Measurements from ENCODE around the gene KIF2A. TPM values are rescaled to one million over a fixed set of nuclear protein-coding genes. Genes with fewer than 3 reads are reported as not detected.

Gene KIF2A
- polyA plus RNA-seq, 1 donor (not counting 4 experiments of a cell fraction or from before 2014, with no cell fraction given), result 34.8 TPM

DNA sequence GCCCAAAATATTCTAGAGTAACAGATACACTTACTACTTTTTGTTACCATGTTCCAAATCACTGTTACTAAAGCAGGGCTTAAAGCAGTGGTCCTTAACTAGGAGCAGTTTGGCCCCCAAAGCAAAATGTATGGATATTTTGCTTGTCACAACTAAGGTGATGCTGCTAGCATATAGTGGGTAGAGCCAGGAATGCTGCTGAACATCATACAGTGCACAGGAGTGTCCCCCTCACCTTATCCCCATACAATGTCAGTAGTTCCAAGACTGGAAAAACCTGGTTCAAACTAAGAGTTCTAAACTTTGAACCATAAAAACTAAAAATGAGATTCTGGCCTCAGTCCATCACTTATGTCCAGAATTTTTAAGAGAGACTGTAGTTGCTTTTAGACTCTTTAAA is 69.6 kb downstream of the KIF2A start:
- TF ChIP-seq CTCF (optimal IDR thresholded peaks at IDR 0.05 in 1 of 3, IDR thresholded peaks at IDR 0.05 in 1 of 3, conservative IDR thresholded peaks at IDR 0.05 in 1 of 3; ENCODE audit: extremely low read depth in 1 of 3, insufficient read depth in 2 of 3, low read length in 3 of 3) (no peak), EZH2 (IDR thresholded peaks at IDR 0.05; ENCODE audit: low read length) (no peak)
- H3K36me3 ChIP-seq (ENCODE audit: control insufficient read depth in 2 of 2, extremely low read depth in 1 of 2, insufficient read depth in 2 of 2, low read length in 2 of 2), result peaks cover 0 to 11% of the 10 kb centered on the region in 2 experiments
- no peaks in the 10 kb centered on the region for H4K20me1 ChIP-seq (ENCODE audit: control insufficient read depth, extremely low read depth, insufficient read depth, low read length)
- no peaks in the 10 kb centered on the region for H3K9me3 ChIP-seq (ENCODE audit: control insufficient read depth, low read depth, low read length)
- dilution Hi-C loops (cut with MboI; ENCODE audit: extremely low pct_ligation_motif_present, low sequenced_read_pairs), result no loop called here
- H3K27ac ChIP-seq (ENCODE audit: control insufficient read depth, insufficient read depth, low read length), result no peak overlapping the region
- DNase-seq (ENCODE audit: low read depth, low spot score) (no peak), FAIRE-seq (no peak)
- no peak overlapping the region for H2AFZ ChIP-seq (ENCODE audit: control insufficient read depth, low read length)
- no peak overlapping the region for H3K4me2 ChIP-seq (ENCODE audit: control insufficient read depth, extremely low read depth, insufficient read depth, low read depth, low read length)
- no peak overlapping the region for H3K9ac ChIP-seq (ENCODE audit: control insufficient read depth, extremely low read depth, insufficient read depth, low read length)
- H3K79me2 ChIP-seq (ENCODE audit: control insufficient read depth, insufficient read depth, low read length), result no peaks in the 10 kb centered on the region
- H3K9me1 ChIP-seq (ENCODE audit: control insufficient read depth, extremely low read depth, insufficient read depth, low read length), result no peaks in the 10 kb centered on the region
- peaks cover 9% of the 10 kb centered on the region for H3K4me1 ChIP-seq (ENCODE audit: control insufficient read depth, extremely low read depth, insufficient read depth, low read length)
- no peak overlapping the region for H3K4me3 ChIP-seq (ENCODE audit: control insufficient read depth in 2 of 3, extremely low read depth in 1 of 3, insufficient read depth in 2 of 3, low read depth in 1 of 3, low read length in 3 of 3)
- H3K27me3 ChIP-seq (ENCODE audit: control insufficient read depth, extremely low read depth, insufficient read depth, low read length), result no peaks in the 10 kb centered on the region

- no peak for FAIRE-seq
- no peak overlapping the region for H3K9ac ChIP-seq (ENCODE audit: control insufficient read depth, extremely low read depth, insufficient read depth, low read length)
- no peaks in the 10 kb centered on the region for H3K9me1 ChIP-seq (ENCODE audit: control insufficient read depth, extremely low read depth, insufficient read depth, low read length)
- TF ChIP-seq CTCF (optimal IDR thresholded peaks at IDR 0.05 in 1 of 3, IDR thresholded peaks at IDR 0.05 in 1 of 3, conservative IDR thresholded peaks at IDR 0.05 in 1 of 3; ENCODE audit: extremely low read depth in 1 of 3, insufficient read depth in 2 of 3, low read length in 3 of 3) (no peak), EZH2 (IDR thresholded peaks at IDR 0.05; ENCODE audit: low read length) (no peak)
- no peaks in the 10 kb centered on the region for H3K79me2 ChIP-seq (ENCODE audit: control insufficient read depth, insufficient read depth, low read length)
- peaks cover 0 to 12% of the 10 kb centered on the region in 2 experiments for H3K36me3 ChIP-seq (ENCODE audit: control insufficient read depth in 2 of 2, extremely low read depth in 1 of 2, insufficient read depth in 2 of 2, low read length in 2 of 2)
- no peaks in the 10 kb centered on the region for H3K9me3 ChIP-seq (ENCODE audit: control insufficient read depth, low read depth, low read length)
- no peak for DNase-seq (ENCODE audit: low read depth, low spot score)
- no peak overlapping the region for H3K27ac ChIP-seq (ENCODE audit: control insufficient read depth, insufficient read depth, low read length)
- no peak overlapping the region for H3K4me2 ChIP-seq (ENCODE audit: control insufficient read depth, extremely low read depth, insufficient read depth, low read depth, low read length)
- dilution Hi-C loops (cut with MboI; ENCODE audit: extremely low pct_ligation_motif_present, low sequenced_read_pairs), result no loop called here
- H3K4me1 ChIP-seq (ENCODE audit: control insufficient read depth, extremely low read depth, insufficient read depth, low read length), result peaks cover 7% of the 10 kb centered on the region
- no peak overlapping the region for H2AFZ ChIP-seq (ENCODE audit: control insufficient read depth, low read length)
- no peaks in the 10 kb centered on the region for H4K20me1 ChIP-seq (ENCODE audit: control insufficient read depth, extremely low read depth, insufficient read depth, low read length)
- H3K4me3 ChIP-seq (ENCODE audit: control insufficient read depth in 2 of 3, extremely low read depth in 1 of 3, insufficient read depth in 2 of 3, low read depth in 1 of 3, low read length in 3 of 3), result no peak overlapping the region
- H3K27me3 ChIP-seq (ENCODE audit: control insufficient read depth, extremely low read depth, insufficient read depth, low read length), result no peaks in the 10 kb centered on the region
Observed at GRCh38 chr5:62376064-62376463, 70.1 kb downstream of the KIF2A start.
